Peyer's patch (tissue), 4 donors: ENCODE measurements around the gene TSSK2. TPM values are rescaled to one million over a fixed set of nuclear protein-coding genes. Genes with fewer than 3 reads are reported as not detected.

ENCODE experiments used
- DNase-seq, 3 donors: peaks; one replicate each; pipeline ENCODE4 v3.0.0-alpha.2; 2017 to 2019
- H3K27ac ChIP-seq, 4 donors: fragments of 200-600 bp; sonication (generic); one replicate each; pipeline ENCODE4 v1.5.1; 2016 to 2019
- H3K27me3 ChIP-seq, 2 donors: fragments of 200-600 bp; sonication (generic); one replicate each; pipeline ENCODE4 v1.5.1; 2019
- H3K36me3 ChIP-seq, 3 donors: fragments of 200-600 bp; sonication (generic); one replicate each; pipeline ENCODE4 v1.5.1; 2016 to 2019
- H3K4me1 ChIP-seq, 4 donors: fragments of 200-600 bp; sonication (generic); one replicate each; pipeline ENCODE4 v1.5.1; 2016 to 2019
- H3K4me3 ChIP-seq, 4 donors: fragments of 200-600 bp; sonication (generic); 1 replicate in 3 of 4; 2 replicates in 1 of 4; pipeline ENCODE4 v1.5.1; 2016 to 2019; ENCODE audit warnings: mild to moderate bottlenecking in 1 of 4
- H3K9me3 ChIP-seq, 4 donors: fragments of 200-600 bp; sonication (generic); one replicate each; pipeline ENCODE4 v1.5.1; 2016 to 2019; ENCODE audit warnings: mild to moderate bottlenecking in 1 of 4
- CTCF ChIP-seq, 6 experiments: fragments of 450-650 bp in 4 of 6; fragments of 200-600 bp in 2 of 6; sonication (generic) in 1 of 6; IDR thresholded peaks; one replicate each; pipeline ENCODE4 v1.5.1; 2017 to 2019; ENCODE audit warnings: antibody characterized with exemption in 6 of 6, mild to moderate bottlenecking in 3 of 6, moderate library complexity in 1 of 6
- POLR2A ChIP-seq, 2 donors: fragments of 450-650 bp; IDR thresholded peaks; one replicate each; pipeline ENCODE4 v1.5.1; 2017; ENCODE audit warnings: antibody characterized with exemption in 2 of 2, mild to moderate bottlenecking in 2 of 2, moderate library complexity in 2 of 2
- total RNA-seq, 4 donors: library from RNA; depleted of rRNA; stranded (reverse); fragments of >200 nt; gene quantifications; one replicate each; pipeline ENCODE4 v1.1.0, GENCODE V29; 2016

Gene TSSK2
- total RNA-seq, 4 donors from 2014 or later = 0.85 TPM; not detected in 3

- peaks cover 4 to 27% (median 15%) of the 10 kb centered on the region in 4 donors for H3K4me1 ChIP-seq
- H3K36me3 ChIP-seq = no peaks in the 10 kb centered on the region
- no peaks in the 10 kb centered on the region for H3K9me3 ChIP-seq
- H3K4me3 ChIP-seq = no peak overlapping the region
- peak overlapping the region in 1 of 4 donors; percentile 73 for H3K27ac ChIP-seq
- TF ChIP-seq POLR2A (IDR thresholded peaks at IDR 0.05) (no peak), CTCF (IDR thresholded peaks at IDR 0.05) (no peak)
- DNase-seq = no peak
- no peaks in the 10 kb centered on the region for H3K27me3 ChIP-seq
These were observed 20.5 kb upstream of the TSSK2 start for GRCh38 chr22:19110646-19111045.

- H3K4me1 ChIP-seq = peaks cover 4 to 31% (median 13%) of the 10 kb centered on the region in 4 donors
- H3K27ac ChIP-seq = no peak overlapping the region
- no peaks in the 10 kb centered on the region for H3K36me3 ChIP-seq
- no peaks in the 10 kb centered on the region for H3K27me3 ChIP-seq
- DNase-seq = no peak
- H3K4me3 ChIP-seq = no peak overlapping the region
- H3K9me3 ChIP-seq = no peaks in the 10 kb centered on the region
- no peak for TF ChIP-seq CTCF (IDR thresholded peaks at IDR 0.05)
- no peak for TF ChIP-seq POLR2A (IDR thresholded peaks at IDR 0.05)
These were observed 20.0 kb upstream of the TSSK2 start for GRCh38 chr22:19111140-19111539.

GRCh38 chr22:19111584-19111983 lies 19.5 kb upstream of the TSSK2 start:
- no peak for DNase-seq
- Histone ChIP-seq H3K27me3 (no peaks in the 10 kb centered on the region), H3K4me3 (no peak overlapping the region), H3K4me1 (peaks cover 4 to 36% (median 11%) of the 10 kb centered on the region in 4 donors), H3K36me3 (no peaks in the 10 kb centered on the region), H3K9me3 (no peaks in the 10 kb centered on the region), H3K27ac (no peak overlapping the region)
- TF ChIP-seq POLR2A (IDR thresholded peaks at IDR 0.05) (no peak), CTCF (IDR thresholded peaks at IDR 0.05) (no peak)

- TF ChIP-seq POLR2A (IDR thresholded peaks at IDR 0.05) = no peak
- TF ChIP-seq CTCF (IDR thresholded peaks at IDR 0.05) = no peak
These were observed 17.7 kb upstream of the TSSK2 start for GRCh38 chr22:19113429-19113828.

GRCh38 chr22:19114984-19115552 lies 16.0 kb upstream of the TSSK2 start:
- H3K36me3 ChIP-seq = no peaks in the 10 kb centered on the region
- TF ChIP-seq CTCF (IDR thresholded peaks at IDR 0.05) (no peak), POLR2A (IDR thresholded peaks at IDR 0.05) (no peak)
- H3K9me3 ChIP-seq = no peaks in the 10 kb centered on the region
- H3K27me3 ChIP-seq = no peaks in the 10 kb centered on the region
- no peak overlapping the region for H3K27ac ChIP-seq
- peak in 2 of 3 donors; percentile 36 for DNase-seq
- no peak overlapping the region for H3K4me3 ChIP-seq
- H3K4me1 ChIP-seq = peaks cover 3 to 42% (median 28%) of the 10 kb centered on the region in 4 donors

More at GRCh38 chr22:19113429-19113828, 17.7 kb upstream of the TSSK2 start:
- Histone ChIP-seq H3K27me3 (no peaks in the 10 kb centered on the region), H3K27ac (no peak overlapping the region), H3K4me3 (no peak overlapping the region), H3K36me3 (no peaks in the 10 kb centered on the region), H3K9me3 (no peaks in the 10 kb centered on the region), H3K4me1 (peaks cover 6 to 45% (median 21%) of the 10 kb centered on the region in 4 donors)
- DNase-seq = peak in 1 of 3 donors; percentile 11
